Hippocampal formation (tissue), 2 donors: ENCODE results near the gene RET.

Source experiments
- DNase-seq, 2 donors: peaks; one replicate each; lab custom pipeline; 2025; lab: John Stamatoyannopoulos, UW

RET gene

GRCh38 chr10:43108951-43109350 is 32.1 kb downstream of the RET start:
- no peak for DNase-seq

GRCh38 chr10:43109671-43110249 is 32.9 kb downstream of the RET start:
- no peak for DNase-seq

DNA sequence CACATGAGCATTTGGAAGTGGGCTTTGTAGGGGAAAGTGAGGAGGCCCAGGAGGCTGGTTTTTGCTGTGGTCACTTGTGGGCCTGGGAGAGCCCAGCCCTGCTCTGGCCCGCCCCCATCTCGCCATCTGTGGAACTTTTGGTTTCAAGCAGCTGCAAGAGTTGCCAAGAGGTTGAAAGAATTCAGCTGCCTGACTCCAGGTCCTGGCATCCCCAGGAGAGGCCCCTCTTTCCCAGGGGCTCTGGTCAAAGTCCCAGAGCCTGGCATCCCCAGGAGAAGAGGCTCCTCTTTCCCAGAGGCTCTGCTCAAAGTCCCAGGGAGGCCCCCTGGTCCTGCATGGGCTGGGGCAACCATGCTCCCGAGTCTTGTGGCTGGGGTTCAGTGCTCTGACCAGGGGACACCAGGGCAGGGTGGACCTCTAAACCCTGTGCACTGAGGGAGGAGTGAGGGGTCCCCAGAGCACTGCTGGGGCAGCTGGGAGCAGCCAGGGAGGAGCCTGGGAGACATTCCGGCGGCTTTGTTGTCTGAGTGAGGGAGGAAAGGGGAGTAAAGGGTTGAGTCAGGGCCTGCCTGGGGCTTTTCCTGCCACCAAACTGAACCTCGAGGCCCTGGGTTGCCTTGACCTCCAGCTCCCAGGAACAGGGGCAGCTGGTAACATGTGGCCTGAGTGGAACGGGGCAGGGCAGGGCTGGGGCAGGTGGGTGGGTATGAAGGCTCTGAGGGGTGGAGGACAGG is 33.6 kb downstream of the RET start:
- DNase-seq = no peak

GRCh38 chr10:43111101-43111500 is 34.2 kb downstream of the RET start:
- no peak for DNase-seq

DNA sequence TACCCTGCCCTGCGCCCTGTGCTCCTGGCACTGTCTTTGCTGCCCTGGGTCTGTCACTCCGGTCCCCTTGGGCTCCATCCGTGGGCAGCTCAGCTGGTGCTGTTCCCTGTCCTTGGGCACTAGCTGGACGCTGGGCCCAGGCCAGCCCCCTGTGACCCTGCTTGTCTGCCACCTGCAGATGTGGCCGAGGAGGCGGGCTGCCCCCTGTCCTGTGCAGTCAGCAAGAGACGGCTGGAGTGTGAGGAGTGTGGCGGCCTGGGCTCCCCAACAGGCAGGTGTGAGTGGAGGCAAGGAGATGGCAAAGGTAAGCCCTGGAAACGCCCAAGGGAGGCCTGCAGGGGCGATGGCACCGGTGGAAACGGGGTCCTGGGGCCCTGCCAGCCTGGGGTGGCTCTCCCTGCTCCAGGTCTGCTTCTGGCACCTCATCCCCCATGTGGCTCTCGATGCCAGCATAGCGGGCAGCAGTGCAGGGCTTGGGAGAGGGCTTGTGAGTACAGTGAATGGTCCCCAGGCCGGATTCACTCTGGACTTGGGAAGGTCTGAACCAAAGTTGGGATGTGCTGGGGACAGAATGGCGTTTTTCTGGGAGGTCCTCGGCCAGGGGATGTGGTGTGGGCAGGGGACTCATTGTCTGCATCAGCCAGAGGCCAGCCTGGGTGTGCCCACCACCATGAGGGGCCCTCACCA is 35.2 kb downstream of the RET start:
- no peak for DNase-seq

GRCh38 chr10:43112608-43112961 is 35.7 kb downstream of the RET start:
- no peak for DNase-seq

GRCh38 chr10:43113201-43114087 is 36.6 kb downstream of the RET start:
- no peak for DNase-seq

DNA sequence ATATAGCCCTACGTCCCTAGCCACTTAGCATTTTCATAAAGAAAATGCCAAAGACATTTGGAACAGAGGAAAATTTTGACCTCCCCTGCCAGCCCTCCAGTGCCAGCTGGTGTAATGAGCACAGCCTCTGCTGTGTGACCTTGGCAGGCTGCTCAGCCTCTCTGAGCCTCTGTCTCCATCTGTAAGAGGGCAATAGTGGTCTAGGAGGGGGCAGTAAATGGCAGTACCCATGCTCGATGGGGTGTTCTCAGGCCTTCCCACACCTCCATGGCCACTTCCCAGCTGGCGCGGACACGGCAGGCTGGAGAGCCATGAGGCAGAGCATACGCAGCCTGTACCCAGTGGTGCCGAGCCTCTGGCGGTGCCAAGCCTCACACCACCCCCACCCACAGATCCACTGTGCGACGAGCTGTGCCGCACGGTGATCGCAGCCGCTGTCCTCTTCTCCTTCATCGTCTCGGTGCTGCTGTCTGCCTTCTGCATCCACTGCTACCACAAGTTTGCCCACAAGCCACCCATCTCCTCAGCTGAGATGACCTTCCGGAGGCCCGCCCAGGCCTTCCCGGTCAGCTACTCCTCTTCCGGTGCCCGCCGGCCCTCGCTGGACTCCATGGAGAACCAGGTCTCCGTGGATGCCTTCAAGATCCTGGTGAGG is 37.3 kb downstream of the RET start:
- no peak for DNase-seq

DNA sequence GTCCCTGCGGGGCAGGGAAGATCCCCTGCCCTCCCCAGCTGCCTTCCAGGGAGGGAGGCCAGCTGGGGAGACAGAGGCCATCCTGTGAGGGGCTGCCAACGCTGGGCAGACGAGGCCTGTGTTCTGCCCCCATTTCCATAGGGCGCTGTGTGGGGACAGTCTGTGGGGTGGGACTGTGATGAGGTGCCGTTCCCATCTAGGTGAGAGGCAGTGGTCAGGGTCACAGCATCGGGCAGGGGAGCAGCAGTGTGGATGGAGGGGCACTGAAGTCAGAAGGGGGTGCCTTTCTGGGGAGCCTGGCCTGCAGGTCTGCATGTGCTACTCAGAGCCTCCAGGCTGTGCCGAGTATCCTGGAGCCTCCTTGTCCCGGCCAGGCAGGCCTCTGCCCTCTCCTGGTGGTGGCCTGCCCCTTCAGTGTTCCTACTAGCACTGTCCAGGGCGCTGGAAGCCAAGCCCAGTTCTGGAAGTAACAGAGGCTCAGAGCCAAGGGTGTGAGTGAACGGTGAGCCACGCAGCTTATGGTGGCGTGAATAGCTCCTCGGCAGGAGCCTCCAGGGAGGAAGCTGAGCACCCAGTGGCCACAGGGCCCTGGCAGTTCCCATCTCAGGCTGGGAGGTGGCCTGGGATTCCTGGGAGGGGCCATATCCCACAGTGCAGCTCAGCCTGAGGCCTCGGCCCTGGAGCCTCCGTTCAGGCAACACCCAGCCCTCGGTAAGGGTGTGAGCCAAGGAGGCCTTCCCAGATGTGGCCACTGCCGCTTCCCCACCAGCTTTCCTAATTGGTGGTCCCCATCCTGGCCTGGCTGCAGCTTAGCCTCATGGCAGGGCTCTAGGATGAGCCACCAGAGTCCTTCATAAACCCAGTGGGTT is 38.1 kb downstream of the RET start:
- no peak for DNase-seq

- no peak for DNase-seq
These were observed 39.2 kb downstream of the RET start for GRCh38 chr10:43115881-43116595.

GRCh38 chr10:43116596-43116995 is 39.7 kb downstream of the RET start:
- DNase-seq = no peak

DNA sequence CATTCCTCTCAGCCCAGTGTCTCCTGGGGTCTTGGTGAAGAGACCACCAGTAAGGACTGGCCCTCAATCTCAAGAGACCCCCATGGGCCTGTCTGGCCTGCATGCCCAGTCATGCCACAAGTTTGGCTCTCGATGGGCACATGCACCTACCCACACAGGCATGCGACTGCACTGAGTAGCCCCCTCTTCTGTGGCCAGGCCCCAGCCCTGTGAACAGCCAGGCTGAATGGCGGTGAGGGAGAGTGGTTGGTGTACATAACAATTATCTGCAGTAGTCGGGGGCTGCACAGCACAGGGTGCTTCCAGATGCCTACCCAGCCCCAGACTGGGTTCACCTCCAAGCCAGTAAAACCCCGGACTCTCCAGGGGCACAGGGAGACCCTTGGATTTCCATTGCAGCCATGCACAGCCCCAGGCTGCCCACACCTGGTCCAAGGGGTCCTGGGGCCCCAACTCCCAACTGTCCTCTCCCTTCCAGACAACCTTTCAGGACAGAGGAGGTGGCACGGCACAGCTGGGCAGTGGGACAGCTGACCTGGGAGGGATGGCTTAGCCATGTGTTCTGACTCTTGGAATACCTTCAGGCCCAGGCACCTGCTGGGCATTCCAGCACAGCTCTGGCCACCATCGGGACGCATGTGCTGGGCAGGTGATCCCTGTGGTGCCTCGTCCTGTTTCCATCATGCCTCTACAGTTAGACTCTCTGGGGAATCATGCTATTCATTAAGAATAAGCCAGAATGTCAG is 40.3 kb downstream of the RET start:
- DNase-seq = no peak

DNA sequence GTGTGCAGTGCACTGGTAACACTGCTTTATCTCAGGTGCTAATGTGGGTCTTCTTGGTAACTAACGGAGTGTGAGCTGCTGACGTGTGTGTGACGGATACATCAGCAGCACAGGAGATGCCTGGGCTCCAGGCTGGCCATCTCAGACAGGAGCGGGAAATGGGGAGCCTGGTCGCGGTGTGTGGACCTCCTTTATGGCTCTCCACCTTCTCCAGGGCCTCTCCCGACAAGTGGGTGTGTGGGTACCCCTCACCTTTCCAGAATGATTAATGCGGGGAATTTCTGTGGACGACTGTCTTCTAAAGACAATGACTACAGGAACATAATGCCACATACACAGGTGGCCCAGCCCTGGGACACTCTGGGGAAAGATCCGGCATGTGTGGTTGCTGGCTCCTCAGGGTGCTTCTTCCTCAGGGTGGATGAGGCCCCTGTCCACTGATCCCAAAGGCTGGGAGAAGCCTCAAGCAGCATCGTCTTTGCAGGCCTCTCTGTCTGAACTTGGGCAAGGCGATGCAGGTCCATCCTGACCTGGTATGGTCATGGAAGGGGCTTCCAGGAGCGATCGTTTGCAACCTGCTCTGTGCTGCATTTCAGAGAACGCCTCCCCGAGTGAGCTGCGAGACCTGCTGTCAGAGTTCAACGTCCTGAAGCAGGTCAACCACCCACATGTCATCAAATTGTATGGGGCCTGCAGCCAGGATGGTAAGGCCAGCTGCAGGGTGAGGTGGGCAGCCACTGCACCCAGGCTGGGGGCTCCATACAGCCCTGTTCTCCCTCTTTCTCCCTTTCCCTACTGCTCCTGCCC is 41.1 kb downstream of the RET start:
- DNase-seq = no peak

DNA sequence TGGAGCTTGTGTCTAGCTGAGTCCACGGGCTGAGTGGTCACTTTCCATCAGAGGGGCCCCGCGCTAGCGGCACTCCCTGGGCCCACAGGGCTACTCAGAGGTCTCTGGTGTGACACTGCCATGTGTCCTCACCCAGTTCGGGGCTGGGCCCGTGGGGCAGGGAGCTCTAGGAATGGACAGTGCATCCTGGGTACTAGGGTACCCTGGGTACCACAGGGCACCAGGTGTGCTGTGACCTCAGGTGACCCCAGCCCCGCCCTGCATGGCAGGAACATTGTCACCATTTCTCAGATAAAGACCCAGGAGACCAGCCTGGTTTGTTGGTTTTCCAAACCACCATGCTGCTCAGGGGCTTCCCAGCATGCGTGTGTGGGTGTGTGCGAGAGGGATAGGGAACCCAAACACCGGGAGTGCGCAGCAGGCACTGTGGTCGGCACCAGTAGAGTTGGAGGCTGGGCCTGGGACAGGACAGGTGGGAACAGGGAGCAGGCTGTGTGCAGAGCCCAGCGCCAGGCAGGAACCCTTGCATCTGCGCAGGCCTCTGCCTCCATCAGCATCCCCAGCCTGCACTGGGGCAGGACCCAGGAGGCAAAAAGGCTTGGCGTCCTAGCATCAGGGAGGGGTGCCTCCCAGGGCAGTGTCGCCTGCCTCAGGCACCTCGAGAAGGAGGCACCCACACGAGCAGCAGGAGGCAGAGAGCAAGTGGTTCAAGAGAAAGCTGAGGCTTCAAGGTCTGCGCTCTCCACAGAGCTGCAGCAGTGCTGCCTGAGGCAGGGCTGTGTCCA is 42.0 kb downstream of the RET start:
- no peak for DNase-seq

DNA sequence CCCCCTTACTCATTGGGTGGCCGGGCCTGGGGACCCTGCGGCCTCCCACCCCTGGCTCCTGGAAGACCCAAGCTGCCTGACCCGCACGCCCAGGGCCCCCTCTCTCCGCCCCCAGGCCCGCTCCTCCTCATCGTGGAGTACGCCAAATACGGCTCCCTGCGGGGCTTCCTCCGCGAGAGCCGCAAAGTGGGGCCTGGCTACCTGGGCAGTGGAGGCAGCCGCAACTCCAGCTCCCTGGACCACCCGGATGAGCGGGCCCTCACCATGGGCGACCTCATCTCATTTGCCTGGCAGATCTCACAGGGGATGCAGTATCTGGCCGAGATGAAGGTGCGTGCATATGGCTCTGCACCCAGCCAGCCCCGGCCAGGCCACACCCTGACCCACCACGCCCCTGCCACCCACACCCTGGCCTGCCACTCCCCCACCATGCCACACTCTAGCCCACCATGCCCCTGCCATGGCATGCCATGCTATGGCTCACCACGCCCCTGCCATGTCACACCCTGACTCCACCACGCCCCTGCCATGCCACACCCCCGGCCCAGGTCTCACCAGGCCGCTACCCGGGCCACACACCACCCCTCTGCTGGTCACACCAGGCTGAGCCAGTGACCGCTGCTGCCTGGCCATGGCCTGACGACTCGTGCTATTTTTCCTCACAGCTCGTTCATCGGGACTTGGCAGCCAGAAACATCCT is 42.7 kb downstream of the RET start:
- DNase-seq = no peak

- no peak for DNase-seq
These were observed 43.5 kb downstream of the RET start for GRCh38 chr10:43120116-43120928.
